Mesodermal cell (in vitro differentiated cells): Measurements from ENCODE around the gene PARD3B.
A peak's percentile ranks its signal among the peaks of the same experiment; 100 is the strongest.

ENCODE experiments used
- H3K27ac ChIP-seq: 2 replicates; pipeline ENCODE4 v1.7.0; 2013; ENCODE audit warnings: mild to moderate bottlenecking, low read depth, low read length, moderate library complexity; ENCODE audit not compliant: severe bottlenecking
- H3K36me3 ChIP-seq: 2 replicates; pipeline ENCODE4 v1.7.1; 2013; ENCODE audit warnings: mild to moderate bottlenecking, low read length, moderate library complexity; ENCODE audit not compliant: control insufficient read depth, insufficient read depth
- H3K4me1 ChIP-seq: one replicate; pipeline ENCODE4 v1.7.1; 2013; ENCODE audit warnings: mild to moderate bottlenecking, low read length; ENCODE audit not compliant: insufficient read depth, control insufficient read depth, poor library complexity, severe bottlenecking
- H3K4me3 ChIP-seq: 2 replicates; pipeline ENCODE4 v1.7.0; 2013; ENCODE audit warnings: low read length, control low read depth, mild to moderate bottlenecking; ENCODE audit not compliant: insufficient read depth, poor library complexity, severe bottlenecking; ENCODE audit errors: extremely low read depth
- H3K9me3 ChIP-seq: 2 replicates; pipeline ENCODE4 v1.7.1; 2013; ENCODE audit warnings: mild to moderate bottlenecking, low read length, moderate library complexity; ENCODE audit not compliant: control insufficient read depth
- WGBS, 2 experiments: methylation state at CpG; one replicate each; pipeline ENCODE4 v1.1.5; 2013; ENCODE audit warnings: missing lambda C conversion rate in 2 of 2; ENCODE audit not compliant: insufficient coverage in 2 of 2; 5-methylcytosine and 5-hydroxymethylcytosine counted together

PARD3B gene

GRCh38 chr2:205463466-205464025 is 918.3 kb downstream of the PARD3B start:
- Histone ChIP-seq H3K36me3 (no peaks in the 10 kb centered on the region), H3K4me3 (no peak overlapping the region), H3K4me1 (peaks cover 19% of the 10 kb centered on the region), H3K27ac (peak overlapping the region; percentile 74), H3K9me3 (no peaks in the 10 kb centered on the region)
- WGBS, 2 experiments, result 79 to 84% methylated on average over 3 of the region's 5 CpGs

DNA sequence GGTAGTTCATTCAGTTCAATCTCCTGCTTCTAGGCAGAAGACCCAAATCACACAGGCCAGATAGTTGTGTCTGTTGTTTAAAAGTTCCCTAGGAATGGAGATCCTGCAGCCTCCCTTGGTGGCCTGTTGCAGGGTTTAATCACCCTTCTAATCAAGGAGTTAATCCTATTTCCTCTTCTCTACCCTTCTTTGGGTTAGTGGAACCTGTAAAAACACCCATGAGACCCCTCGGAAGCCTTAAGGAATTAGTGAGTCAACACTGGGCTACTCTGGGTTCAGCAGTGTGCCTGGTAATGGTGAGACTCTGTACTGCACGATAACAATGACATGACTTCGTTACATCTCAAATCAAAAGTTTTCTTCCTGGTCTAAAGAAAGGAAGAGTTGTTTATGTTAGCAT is 919.4 kb downstream of the PARD3B start:
- Histone ChIP-seq H3K27ac (peak overlapping the region; percentile 74), H3K36me3 (no peaks in the 10 kb centered on the region), H3K9me3 (no peaks in the 10 kb centered on the region), H3K4me3 (no peak overlapping the region), H3K4me1 (peaks cover 19% of the 10 kb centered on the region)
- WGBS, 2 experiments, result 40% methylated on average over 1 of the region's 3 CpGs; no CpG with 5 or more reads in 1 of the 2 experiments

- WGBS, 2 experiments, result 8 to 22% methylated on average over 2 to 3 of the region's 3 CpGs
- Histone ChIP-seq H3K9me3 (no peaks in the 10 kb centered on the region), H3K4me3 (no peak overlapping the region), H3K36me3 (no peaks in the 10 kb centered on the region), H3K27ac (no peak overlapping the region), H3K4me1 (peaks cover 19% of the 10 kb centered on the region)
Observed at GRCh38 chr2:205465791-205466190, 920.5 kb downstream of the PARD3B start.

DNA sequence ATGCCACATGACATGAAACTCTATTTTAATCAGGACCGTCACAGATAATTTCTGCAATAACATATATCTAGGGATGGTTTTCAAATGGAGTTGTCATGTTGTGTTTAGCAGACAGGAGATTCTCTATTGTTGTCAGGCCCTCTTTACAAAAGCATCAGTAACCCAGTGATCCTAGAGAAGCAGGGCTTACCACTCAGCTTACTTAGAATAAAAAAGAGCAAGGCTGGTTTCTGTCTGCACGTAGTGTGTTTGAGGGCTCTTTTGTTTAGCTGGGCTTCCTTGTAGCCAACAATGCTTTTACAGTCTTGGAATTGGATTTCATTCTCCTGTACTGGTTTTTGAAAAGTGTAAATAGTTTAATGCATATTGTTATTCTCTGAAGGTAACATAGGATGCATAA is 926.5 kb downstream of the PARD3B start:
- H3K4me3 ChIP-seq, result no peak overlapping the region
- H3K4me1 ChIP-seq, result peaks cover 2% of the 10 kb centered on the region
- WGBS, 2 experiments, result 67% methylated on average over 1 of the region's 2 CpGs; no CpG with 5 or more reads in 1 of the 2 experiments
- no peaks in the 10 kb centered on the region for H3K9me3 ChIP-seq
- no peak overlapping the region for H3K27ac ChIP-seq
- H3K36me3 ChIP-seq, result no peaks in the 10 kb centered on the region

GRCh38 chr2:205473791-205474190 is 928.5 kb downstream of the PARD3B start:
- no peak overlapping the region for H3K27ac ChIP-seq

DNA sequence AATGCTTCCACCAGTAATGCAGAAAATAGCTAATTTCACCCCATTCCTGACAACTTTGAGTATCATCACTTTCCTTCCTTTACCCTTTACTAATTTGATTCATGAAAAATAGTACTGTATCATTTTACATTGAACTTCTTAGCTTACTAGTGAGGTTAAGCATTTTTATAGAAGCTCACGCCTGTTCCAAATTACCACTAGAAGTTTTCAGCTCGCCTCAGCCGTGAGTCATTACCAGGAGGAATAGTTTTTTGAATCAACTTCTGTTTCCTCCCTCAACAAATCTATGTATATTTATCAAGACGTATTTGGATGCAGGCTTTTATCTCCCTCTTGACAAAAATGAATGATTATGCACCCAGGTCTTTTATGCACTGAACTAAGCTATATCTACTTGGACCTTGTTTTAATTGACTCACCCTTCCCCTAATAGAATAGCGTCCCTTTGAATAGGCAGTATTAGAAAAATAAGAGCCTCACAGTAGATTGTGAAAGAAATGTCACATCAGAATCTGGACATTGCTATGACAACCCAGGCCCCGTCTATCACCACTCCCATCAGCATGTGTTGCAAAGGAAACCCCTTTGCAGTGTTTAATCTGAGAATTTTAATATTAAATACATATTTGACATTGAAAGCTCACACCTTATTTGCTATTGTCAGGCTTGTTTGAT is 929.6 kb downstream of the PARD3B start:
- H3K27ac ChIP-seq, result no peak overlapping the region
- H3K4me1 ChIP-seq, result peaks cover 9% of the 10 kb centered on the region
- H3K9me3 ChIP-seq, result no peaks in the 10 kb centered on the region
- no peaks in the 10 kb centered on the region for H3K36me3 ChIP-seq
- no peak overlapping the region for H3K4me3 ChIP-seq
- WGBS, 2 experiments, result 89% methylated on average over 3 of the region's 6 CpGs; no CpG with 5 or more reads in 1 of the 2 experiments

More at GRCh38 chr2:205473791-205474190, 928.5 kb downstream of the PARD3B start:
- WGBS, 2 experiments, result no CpG with 5 or more reads among the region's 3 CpGs
- Histone ChIP-seq H3K9me3 (no peaks in the 10 kb centered on the region), H3K36me3 (no peaks in the 10 kb centered on the region), H3K4me1 (peaks cover 9% of the 10 kb centered on the region), H3K4me3 (no peak overlapping the region)

GRCh38 chr2:205475416-205475768 is 930.1 kb downstream of the PARD3B start:
- 100% methylated on average over 1 to 2 of the region's 3 CpGs for WGBS, 2 experiments
- Histone ChIP-seq H3K36me3 (no peaks in the 10 kb centered on the region), H3K4me1 (peaks cover 9% of the 10 kb centered on the region), H3K9me3 (no peaks in the 10 kb centered on the region), H3K4me3 (no peak overlapping the region), H3K27ac (no peak overlapping the region)

DNA sequence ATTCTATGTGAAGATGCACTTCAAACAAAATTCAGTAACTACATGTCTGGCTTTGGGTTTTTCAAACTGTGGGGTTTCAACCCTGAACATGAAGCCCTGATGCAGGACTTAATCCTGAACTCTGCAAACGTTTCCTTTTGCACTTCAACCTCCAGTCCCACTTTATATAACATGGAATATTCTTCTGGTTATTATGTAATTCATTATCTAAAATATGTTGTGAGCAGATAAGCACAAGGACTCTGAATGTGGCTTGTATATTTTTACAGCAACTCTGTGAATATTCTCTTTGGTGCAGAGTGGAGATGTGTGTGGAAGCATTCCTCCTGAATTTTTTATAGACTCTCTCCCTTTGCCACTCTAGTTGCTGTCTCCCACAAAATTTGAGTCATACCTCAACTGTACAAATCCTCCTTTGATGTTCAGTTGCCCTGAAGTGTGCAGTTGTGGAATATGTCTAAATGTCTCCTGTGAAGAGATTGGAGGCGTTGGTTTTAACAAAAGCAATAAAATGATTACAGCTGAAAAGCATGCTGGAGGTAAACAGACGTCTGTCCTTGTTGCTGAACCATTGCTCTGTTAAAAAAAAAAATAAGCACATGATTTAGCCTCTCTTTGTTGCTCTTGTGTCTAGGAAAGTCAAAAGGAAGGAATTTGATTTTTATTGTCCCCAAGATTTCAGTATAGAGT is 931.9 kb downstream of the PARD3B start:
- Histone ChIP-seq H3K4me3 (no peak overlapping the region), H3K36me3 (no peaks in the 10 kb centered on the region), H3K9me3 (no peaks in the 10 kb centered on the region), H3K27ac (no peak overlapping the region), H3K4me1 (peaks cover 9% of the 10 kb centered on the region)
- 72 to 95% methylated on average over 2 of the region's 3 CpGs for WGBS, 2 experiments

DNA sequence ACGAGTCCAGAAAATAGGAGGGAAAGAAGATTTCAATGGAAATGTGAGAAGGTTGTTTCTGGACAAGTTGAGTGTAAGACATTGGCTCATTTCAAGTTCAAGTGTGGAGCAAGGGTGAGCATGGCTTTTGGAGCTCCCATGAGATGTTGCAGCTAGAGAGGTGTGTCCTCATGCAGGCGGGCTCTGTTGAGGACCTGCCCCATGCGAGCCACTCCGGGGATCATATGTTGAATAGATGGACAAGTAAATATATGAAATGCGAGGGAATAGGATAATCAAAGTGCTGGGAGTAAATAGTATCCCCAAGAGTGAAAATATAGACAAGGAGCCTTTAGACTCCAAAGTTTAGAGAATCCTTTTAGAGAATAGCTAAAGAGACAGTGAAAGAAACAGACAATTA is 936.6 kb downstream of the PARD3B start:
- Histone ChIP-seq H3K27ac (no peak overlapping the region), H3K9me3 (no peaks in the 10 kb centered on the region), H3K36me3 (no peaks in the 10 kb centered on the region), H3K4me3 (no peak overlapping the region), H3K4me1 (peaks cover 7% of the 10 kb centered on the region)
- WGBS, 2 experiments, result 72 to 92% methylated on average over 4 of the region's 5 CpGs

GRCh38 chr2:205482399-205483081 is 937.3 kb downstream of the PARD3B start:
- no peaks in the 10 kb centered on the region for H3K9me3 ChIP-seq
- no peaks in the 10 kb centered on the region for H3K36me3 ChIP-seq
- 44 to 48% methylated on average over 2 to 4 of the region's 8 CpGs for WGBS, 2 experiments
- H3K27ac ChIP-seq, result no peak overlapping the region
- H3K4me3 ChIP-seq, result no peak overlapping the region
- H3K4me1 ChIP-seq, result peaks cover 2% of the 10 kb centered on the region
